IPS-18c (cell line): ENCODE data around the gene ZNF664.

Experiments
- H3K4me3 ChIP-seq: 2 replicates; pipeline ENCODE4 v1.7.0; 2013; ENCODE audit warnings: low read depth, mild to moderate bottlenecking, low read length, moderate library complexity; ENCODE audit not compliant: insufficient read depth
- H3K9me3 ChIP-seq: one replicate; pipeline ENCODE4 v1.6.1; 2013; ENCODE audit warnings: mild to moderate bottlenecking, low read length, moderate library complexity; ENCODE audit not compliant: control insufficient read depth, insufficient read depth

The ZNF664 gene

DNA sequence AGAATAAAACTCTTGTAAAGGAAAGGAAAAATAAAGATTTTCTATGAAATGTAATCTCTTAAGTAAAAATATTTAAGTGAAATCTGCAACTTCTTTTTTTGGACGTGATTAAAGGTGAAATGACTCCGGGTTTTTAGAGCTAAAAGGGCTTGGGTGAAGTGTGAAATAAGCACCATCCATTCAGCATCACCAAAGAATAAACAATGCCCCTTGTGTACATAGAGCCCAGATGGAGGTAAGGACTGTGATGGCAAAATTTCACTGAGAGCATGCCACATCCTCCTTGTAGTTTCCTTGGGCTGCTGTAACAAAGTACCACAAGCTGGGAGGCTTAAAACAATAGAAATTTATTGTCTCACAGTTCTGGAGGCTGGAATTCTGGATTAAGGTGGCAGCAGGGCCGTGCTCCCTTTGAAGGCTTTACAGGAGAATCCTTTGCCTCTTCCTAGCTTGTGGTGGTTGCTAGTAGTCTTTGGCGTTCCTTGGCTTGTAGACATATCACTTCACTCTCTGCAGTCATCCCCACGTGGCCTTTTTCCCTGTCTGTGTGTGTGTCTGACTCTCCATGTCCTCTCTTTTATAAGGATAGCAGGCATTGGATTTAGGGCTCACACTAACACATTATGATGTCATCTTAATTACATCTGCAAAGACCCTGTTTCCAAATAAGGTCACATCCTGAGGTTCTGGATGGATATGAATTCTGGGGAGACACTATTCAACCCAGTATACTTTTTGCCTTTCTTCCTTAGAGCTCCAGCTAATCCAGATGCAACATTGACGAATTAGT lies 24.2 kb downstream of the ZNF664 start:
- H3K4me3 ChIP-seq = no peak overlapping the region
- H3K9me3 ChIP-seq = no peaks in the 10 kb centered on the region

DNA sequence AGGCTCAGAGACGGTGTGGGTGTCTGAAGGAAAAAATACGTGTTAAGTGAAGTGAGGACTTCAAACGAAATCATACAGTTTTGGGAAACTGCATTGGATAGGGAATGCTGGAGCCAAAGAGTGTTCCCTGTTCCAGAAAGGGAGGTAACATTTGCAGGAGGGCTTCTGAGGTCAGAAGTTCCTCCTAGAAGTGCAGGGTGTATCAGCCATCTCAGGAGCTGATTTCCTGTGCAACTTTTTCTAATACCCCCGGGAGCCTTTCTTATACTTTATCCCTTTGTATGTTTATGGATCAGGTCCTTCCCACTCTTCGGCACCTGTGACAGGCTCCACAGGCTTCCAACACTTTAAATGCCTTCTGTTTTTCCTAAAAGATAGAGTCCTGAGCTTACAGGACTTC lies 24.9 kb downstream of the ZNF664 start:
- Histone ChIP-seq H3K4me3 (no peak overlapping the region), H3K9me3 (no peaks in the 10 kb centered on the region)

DNA sequence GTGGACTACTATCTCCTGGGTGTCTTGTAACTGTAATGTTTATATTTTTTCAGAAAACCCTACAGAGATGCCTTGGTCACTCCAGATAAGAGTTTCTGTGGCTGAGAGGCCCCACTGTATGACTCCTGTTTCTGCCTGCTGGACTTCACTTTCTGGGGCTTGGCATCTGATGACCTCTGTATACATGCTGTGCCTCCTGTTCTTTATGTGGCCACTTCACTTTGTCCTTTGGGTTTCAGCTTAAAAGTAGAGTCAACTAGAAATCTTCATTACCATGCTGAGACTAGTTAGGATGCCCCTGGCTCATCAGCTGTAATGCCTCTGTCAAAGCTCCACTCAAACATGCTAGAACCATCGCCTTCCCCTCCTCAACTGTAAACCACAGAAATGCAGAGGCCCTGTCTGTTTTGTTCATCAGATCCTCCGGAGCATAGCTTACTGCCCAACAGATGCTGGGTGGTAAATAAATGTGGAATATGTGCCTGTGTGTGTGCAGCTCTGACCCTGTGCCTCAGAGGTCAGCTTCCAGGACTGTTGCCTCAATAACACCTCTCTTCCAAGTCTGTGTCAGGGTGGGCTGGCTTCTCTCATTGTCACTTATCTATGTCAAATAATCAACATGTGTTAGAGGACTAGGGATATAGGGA lies 25.5 kb downstream of the ZNF664 start:
- H3K9me3 ChIP-seq = no peaks in the 10 kb centered on the region
- no peak overlapping the region for H3K4me3 ChIP-seq

DNA sequence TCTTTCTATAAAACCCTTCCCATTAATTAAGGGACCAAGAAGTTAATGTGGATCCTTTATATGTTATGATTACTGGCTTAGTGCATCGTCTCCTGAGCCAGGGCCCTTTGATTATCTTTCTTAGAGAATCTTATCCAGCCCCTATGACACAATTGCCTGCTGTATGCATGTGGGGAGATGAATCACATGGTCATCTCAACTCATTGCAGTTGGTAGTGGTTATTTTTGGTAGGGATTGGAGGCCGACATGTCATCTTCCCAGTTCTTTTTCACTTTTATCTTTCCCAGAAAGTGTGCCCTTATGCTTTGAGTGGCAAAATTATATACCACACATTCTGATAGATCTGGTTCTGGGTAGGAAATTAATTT lies 26.0 kb downstream of the ZNF664 start:
- Histone ChIP-seq H3K9me3 (no peaks in the 10 kb centered on the region), H3K4me3 (no peak overlapping the region)

DNA sequence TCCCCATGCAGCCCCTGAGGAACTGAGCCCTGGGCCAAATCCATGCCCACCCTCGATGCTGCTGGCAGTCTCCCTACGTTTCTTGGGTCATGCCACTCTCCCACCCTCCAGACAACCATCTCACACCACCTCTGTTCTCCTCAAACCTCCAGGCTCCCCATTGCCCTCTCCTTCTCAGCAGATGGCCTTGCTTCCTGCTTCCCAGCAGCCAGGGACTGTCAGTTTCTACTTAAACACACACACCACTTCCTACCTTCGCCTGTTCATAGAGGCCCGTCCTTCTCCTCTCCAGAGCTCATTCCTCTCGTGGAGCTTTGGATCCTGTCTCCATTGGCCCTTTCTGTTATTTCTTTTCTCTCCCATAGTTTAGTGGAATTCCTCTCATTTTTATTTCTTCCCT lies 27.1 kb downstream of the ZNF664 start:
- Histone ChIP-seq H3K9me3 (no peaks in the 10 kb centered on the region), H3K4me3 (no peak overlapping the region)

- no peaks in the 10 kb centered on the region for H3K9me3 ChIP-seq
- no peak overlapping the region for H3K4me3 ChIP-seq
Observed at GRCh38 chr12:124001343-124001742, 28.3 kb downstream of the ZNF664 start.

DNA sequence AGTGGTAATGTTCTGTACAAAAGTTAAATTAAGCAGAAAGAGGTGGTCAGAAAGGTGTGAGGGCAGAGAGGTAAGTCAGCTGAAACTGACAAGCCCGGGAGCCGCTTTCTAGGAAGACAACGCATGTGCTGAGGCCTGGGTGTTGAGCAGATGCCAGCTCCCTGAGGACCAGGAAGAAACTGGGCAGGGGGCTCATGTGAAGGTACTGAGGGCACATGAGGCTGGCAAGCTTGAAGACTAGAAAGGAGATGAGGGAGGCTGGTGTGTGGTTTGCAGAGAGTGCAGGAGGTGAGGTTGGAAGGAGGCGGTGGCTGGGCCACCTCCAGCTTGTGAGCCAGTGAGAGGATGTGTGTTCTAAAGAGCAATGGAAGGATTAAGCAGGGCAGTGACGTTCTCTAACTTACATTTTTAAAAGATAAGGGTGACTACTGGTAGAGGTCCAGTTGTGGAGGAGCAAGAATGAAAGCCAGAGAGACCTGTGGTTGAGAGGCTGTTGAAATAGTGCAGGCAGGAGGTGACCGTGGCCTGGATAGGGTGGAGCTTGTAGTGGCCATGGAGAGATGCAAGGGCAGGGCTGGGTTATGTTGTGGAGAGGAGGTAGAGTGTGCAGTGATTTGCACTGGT lies 29.1 kb downstream of the ZNF664 start:
- no peak overlapping the region for H3K4me3 ChIP-seq
- no peaks in the 10 kb centered on the region for H3K9me3 ChIP-seq

GRCh38 chr12:124002654-124003053 lies 29.6 kb downstream of the ZNF664 start:
- Histone ChIP-seq H3K4me3 (no peak overlapping the region), H3K9me3 (no peaks in the 10 kb centered on the region)

GRCh38 chr12:124004233-124004875 lies 31.3 kb downstream of the ZNF664 start:
- Histone ChIP-seq H3K4me3 (no peak overlapping the region), H3K9me3 (no peaks in the 10 kb centered on the region)

DNA sequence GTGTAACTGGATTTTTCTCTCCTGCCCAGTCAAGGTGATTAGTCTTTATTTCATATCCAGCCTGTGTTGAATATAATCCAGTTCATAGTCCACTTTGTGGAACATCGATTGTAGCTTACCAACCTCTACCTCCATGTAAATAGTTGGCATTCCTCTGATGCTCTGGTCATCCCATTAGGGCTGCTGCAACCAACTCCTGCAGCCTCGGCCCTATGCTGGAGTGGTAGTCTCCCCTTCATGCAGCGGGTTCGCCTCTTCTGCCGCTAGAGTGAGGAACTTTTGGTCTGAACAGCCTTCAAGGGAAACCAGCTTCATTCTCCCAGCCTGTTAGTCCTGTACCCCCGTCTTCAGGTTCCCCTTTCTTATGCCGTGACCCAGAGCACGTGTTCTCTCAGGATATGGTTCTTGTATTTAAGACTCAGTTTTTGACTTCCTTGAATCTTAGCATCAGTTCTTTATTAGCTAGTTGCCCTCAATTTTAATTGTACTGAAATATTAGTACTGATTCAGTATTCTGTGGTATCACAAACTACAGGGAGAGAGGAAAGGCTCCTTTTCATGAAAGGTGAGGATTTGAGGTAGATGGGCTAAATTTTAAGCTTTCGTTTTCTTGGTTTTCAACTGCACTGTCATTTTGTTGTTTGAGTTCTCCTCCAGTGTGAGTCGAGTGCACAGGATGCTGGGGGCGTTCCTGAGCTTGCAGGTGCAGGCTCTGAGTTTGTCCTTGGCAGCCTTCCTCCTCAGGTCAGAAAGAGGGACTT lies 33.2 kb downstream of the ZNF664 start:
- no peaks in the 10 kb centered on the region for H3K9me3 ChIP-seq
- H3K4me3 ChIP-seq = no peak overlapping the region

DNA sequence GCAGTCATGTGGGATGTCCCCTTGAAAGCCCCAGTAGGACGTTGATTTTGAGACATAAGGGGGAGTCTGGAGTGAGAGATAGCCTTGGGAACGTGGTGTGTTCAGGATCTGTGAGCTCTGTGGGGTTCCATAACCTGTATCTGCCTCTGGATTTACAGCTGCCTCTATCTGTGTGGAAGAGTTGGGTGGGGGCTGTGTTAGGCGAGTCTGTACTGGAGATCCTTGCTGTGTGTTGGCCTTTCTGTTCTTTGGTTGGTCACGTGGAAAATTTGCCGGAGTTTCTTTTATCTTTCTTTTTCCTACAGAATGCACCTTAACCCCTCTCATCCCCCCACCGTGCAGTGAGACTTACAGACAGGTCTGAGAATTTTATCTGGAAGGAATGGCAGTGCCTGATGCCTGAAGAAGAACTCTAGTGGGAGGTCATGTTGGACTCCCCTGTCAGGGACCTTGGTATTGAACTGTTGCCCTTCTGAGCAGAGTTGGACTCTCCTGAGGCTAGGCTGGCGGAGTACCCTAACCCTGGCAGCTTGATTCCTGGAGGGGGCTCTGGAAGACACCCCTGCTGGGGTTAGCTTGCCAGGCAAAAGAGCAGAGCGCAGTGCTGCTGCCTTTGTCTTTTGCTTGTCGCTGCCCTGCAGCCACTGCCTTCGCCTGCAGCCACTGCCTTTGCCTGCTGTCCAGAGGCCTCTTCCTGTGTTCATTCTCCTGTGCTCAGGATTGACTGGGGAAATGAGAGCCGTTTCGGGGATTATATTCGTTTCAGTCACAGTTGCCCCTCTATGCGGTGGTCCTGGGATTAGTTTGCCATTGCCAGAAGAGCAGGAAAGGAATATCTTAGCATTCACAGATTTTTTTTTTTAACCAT lies 34.1 kb downstream of the ZNF664 start:
- no peaks in the 10 kb centered on the region for H3K9me3 ChIP-seq
- H3K4me3 ChIP-seq = no peak overlapping the region

DNA sequence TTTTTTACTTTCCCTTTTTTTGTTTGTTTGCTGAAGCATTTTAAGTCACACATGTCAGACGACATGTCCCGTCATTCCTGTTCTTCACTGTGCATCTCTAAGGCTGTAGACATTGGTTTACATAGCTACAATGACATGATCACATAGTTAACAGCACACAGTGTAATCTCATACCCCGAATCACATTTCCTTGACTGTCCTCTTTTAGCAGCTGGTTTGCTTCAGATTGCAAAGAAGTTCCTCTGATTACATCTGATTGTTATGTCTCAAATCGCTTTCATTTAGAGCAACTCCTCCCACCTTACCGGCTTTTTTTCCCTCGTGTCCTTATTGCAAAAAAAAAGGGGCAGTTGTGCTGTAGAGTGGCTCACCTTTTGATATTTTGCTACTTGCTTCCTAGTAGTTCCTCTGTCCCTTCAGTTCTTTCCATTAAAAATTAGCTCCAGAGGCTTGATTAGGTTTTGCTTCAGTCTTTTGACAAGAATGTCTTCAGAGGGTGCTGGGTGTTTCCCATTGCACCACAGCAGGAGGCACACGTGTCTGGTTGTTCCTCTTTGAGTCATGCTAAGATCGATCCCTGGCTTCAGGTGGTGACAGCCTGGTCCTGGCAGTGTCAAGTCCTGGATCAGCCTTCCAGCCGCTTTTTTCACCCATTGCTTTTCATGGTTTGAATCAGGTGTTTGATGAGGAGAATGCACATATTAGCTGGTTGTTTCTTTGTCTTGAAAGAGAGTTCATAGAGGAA lies 35.0 kb downstream of the ZNF664 start:
- Histone ChIP-seq H3K4me3 (no peak overlapping the region), H3K9me3 (no peaks in the 10 kb centered on the region)

- Histone ChIP-seq H3K4me3 (no peak overlapping the region), H3K9me3 (no peaks in the 10 kb centered on the region)
Observed at GRCh38 chr12:124008595-124008994, 35.6 kb downstream of the ZNF664 start.

DNA sequence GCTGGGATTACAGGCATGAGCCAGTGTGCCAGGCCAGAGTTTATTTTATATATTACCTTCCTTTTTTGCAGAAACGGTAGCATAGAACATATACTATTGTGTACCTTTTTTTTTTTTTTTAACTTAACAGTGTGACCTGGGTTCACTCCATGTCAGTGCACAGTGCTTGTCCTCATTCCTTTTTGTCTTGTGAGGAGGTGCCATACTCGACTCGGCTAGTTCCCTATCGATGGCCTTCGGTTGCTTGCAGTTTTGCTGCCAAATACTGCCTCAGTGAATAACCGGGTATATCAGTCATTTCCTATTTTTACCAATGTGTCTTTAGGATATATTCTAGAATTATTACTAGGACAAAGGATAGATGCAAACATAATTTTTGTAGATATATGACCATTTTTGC lies 36.8 kb downstream of the ZNF664 start:
- Histone ChIP-seq H3K9me3 (no peaks in the 10 kb centered on the region), H3K4me3 (no peak overlapping the region)

DNA sequence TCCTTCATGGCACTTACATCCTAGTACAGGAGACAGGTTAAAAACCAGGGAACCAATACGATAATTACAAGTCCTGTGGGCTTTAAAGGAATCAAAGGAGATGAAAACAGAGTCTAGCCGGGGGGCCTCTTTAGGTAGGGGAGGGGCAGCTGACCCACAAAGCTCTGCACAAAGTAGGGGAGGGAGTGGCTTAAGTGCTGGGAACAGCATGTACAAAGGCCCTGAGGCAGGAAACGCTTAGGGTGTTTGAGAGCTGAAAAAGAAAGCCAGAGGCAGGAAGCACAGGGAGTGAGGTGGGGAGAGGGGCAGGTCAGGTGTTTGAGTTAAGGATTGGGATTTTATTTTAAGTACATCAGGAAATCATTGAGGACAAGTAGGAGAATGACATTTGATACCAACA lies 37.7 kb downstream of the ZNF664 start:
- H3K4me3 ChIP-seq = no peak overlapping the region
- no peaks in the 10 kb centered on the region for H3K9me3 ChIP-seq
